Keratinocyte (primary cell): ENCODE data around the gene GNAS-AS1. TPM values are rescaled to one million over a fixed set of nuclear protein-coding genes. Genes with fewer than 3 reads are reported as not detected.

Source experiments
- DNase-seq: peaks from one replicate; pipeline ENCODE4 v3.0.0-alpha.2; 2011; ENCODE audit warnings: low read depth, missing footprints, low spot score
- FAIRE-seq: peaks from 2 replicates; lab custom pipeline; 2011; peaks lifted over from hg19 to GRCh38; lab: Jason Lieb, UNC
- H2AFZ ChIP-seq: 2 replicates; pipeline ENCODE4 v1.6.0; 2012; ENCODE audit warnings: low read length, control low read depth, inconsistent platforms; ENCODE audit not compliant: control insufficient read depth
- H3K27ac ChIP-seq: 2 replicates; pipeline ENCODE4 v1.5.1; 2011; ENCODE audit warnings: low read length; ENCODE audit not compliant: control insufficient read depth, insufficient read depth
- H3K27me3 ChIP-seq: 3 replicates; pipeline ENCODE4 v1.6.0; 2011; ENCODE audit warnings: low read length; ENCODE audit not compliant: control insufficient read depth, insufficient read depth; ENCODE audit errors: extremely low read depth
- H3K36me3 ChIP-seq, 2 experiments: 2 replicates in 1 of 2; 3 replicates in 1 of 2; pipeline ENCODE4 v1.5.1; 2011; ENCODE audit warnings: low read length in 2 of 2, mild to moderate bottlenecking in 1 of 2; ENCODE audit not compliant: control insufficient read depth in 2 of 2, insufficient read depth in 2 of 2; ENCODE audit errors: extremely low read depth in 1 of 2
- H3K4me1 ChIP-seq: 3 replicates; pipeline ENCODE4 v1.5.1; 2011; ENCODE audit warnings: low read length; ENCODE audit not compliant: control insufficient read depth, insufficient read depth; ENCODE audit errors: extremely low read depth
- H3K4me2 ChIP-seq: 3 replicates; pipeline ENCODE4 v1.6.0; 2011; ENCODE audit warnings: low read depth, low read length; ENCODE audit not compliant: control insufficient read depth, insufficient read depth; ENCODE audit errors: extremely low read depth
- H3K4me3 ChIP-seq, 3 experiments: fragments of 200-600 bp in 1 of 3; sonication (generic) in 1 of 3; 2 replicates in 2 of 3; 3 replicates in 1 of 3; pipeline ENCODE4 v1.5.1; 2011 to 2016; ENCODE audit warnings: low read length in 3 of 3, mild to moderate bottlenecking in 3 of 3, control low read depth in 2 of 3, inconsistent platforms in 1 of 3, low read depth in 1 of 3, mixed read lengths in 1 of 3, mixed run types in 1 of 3, moderate library complexity in 1 of 3; ENCODE audit not compliant: control insufficient read depth in 2 of 3, insufficient read depth in 2 of 3; ENCODE audit errors: extremely low read depth in 1 of 3
- H3K79me2 ChIP-seq: 2 replicates; pipeline ENCODE4 v1.6.0; 2012; ENCODE audit warnings: low read length; ENCODE audit not compliant: control insufficient read depth, insufficient read depth
- H3K9ac ChIP-seq: 3 replicates; pipeline ENCODE4 v1.6.0; 2011; ENCODE audit warnings: low read length; ENCODE audit not compliant: control insufficient read depth, insufficient read depth; ENCODE audit errors: extremely low read depth
- H3K9me1 ChIP-seq: 3 replicates; pipeline ENCODE4 v1.6.0; 2011; ENCODE audit warnings: low read length; ENCODE audit not compliant: control insufficient read depth, insufficient read depth; ENCODE audit errors: extremely low read depth
- H3K9me3 ChIP-seq: 2 replicates; pipeline ENCODE4 v1.5.1; 2012; ENCODE audit warnings: low read depth, low read length; ENCODE audit not compliant: control insufficient read depth
- H4K20me1 ChIP-seq: 3 replicates; pipeline ENCODE4 v1.6.0; 2011; ENCODE audit warnings: low read length; ENCODE audit not compliant: control insufficient read depth, insufficient read depth; ENCODE audit errors: extremely low read depth
- EZH2 ChIP-seq: IDR thresholded peaks from one replicate; pipeline ENCODE4 v1.6.1; 2012; ENCODE audit warnings: inconsistent platforms, mild to moderate bottlenecking, low read length, moderate library complexity
- dilution Hi-C: fragments of 300-500 bp; cut with MboI; formaldehyde crosslinking; loops from one replicate; pipeline ENCODE4 v1.7.0; 2020; ENCODE audit warnings: low sequenced_read_pairs; ENCODE audit not compliant: extremely low pct_ligation_motif_present
- polyA plus RNA-seq, 5 experiments: library from polyadenylated mRNA; depleted of rRNA in 3 of 5; stranded (reverse) in 3 of 5; stranded (forward) in 1 of 5; unstranded in 1 of 5; fragments of >200 nt; gene quantifications; 1 replicate in 1 of 5; 2 replicates in 3 of 5; 3 replicates in 1 of 5; pipeline versions ENCODE4 v1.2.1 to v1.2.3, GENCODE V29; 2011 to 2012; ENCODE audit warnings: missing spikeins in 2 of 5, low read depth in 1 of 5, low replicate concordance in 1 of 5
- TF ChIP-seq, protein P1 (sequence below), 3 experiments: IDR thresholded peaks in 1 of 3; conservative IDR thresholded peaks in 1 of 3; optimal IDR thresholded peaks in 1 of 3; 2 replicates in 2 of 3; 3 replicates in 1 of 3; pipeline versions ENCODE3 to v1.5.1; 2011; ENCODE audit warnings: low read length in 3 of 3, mild to moderate bottlenecking in 3 of 3, moderate library complexity in 2 of 3, control low read depth in 1 of 3, inconsistent platforms in 1 of 3; ENCODE audit not compliant: insufficient read depth in 2 of 3; ENCODE audit errors: extremely low read depth in 1 of 3

GNAS-AS1 gene
- polyA plus RNA-seq, 1 donor (not counting 4 experiments of a cell fraction or from before 2014, with no cell fraction given) = 0.31 TPM

DNA sequence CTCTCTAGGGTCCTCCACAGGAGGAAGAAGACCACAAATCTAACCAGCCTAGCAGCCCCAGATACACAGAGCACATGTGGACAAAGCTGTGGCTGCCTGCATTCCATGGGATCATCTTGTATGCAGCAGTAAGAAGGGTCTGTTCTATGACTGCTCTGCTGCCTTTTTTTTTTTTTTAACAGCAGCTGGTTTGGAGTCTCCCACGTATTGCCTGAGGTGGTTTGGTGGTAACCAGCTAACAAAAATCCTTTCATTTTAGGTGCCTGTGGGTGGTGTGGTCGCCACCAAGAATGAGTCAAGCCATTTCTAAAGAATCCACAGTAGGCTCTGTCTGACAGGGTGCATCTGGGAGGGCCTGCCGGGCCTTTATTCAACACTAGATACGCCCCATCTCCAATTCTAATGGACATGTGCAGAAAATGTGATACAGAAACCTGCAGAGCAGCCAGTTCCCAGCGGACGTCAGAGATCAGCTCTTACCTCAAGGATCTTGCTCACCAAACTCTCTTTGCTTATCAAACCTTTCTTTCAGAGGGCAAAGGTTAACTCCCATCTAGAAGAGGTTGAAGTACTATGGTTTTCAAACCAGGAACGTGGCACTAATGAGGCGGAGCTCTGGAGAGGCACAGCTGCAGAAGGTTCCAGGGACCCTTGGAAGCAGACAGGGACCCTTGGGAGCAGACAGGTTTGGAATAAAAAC is 32.0 kb downstream of the GNAS-AS1 start:
- Histone ChIP-seq H3K27me3 (peaks cover 24% of the 10 kb centered on the region), H3K27ac (no peak overlapping the region), H3K36me3 (no peaks in the 10 kb centered on the region), H3K4me2 (no peak overlapping the region), H3K79me2 (no peaks in the 10 kb centered on the region), H3K4me3 (no peak overlapping the region), H2AFZ (no peak overlapping the region), H3K9me3 (peaks cover 2% of the 10 kb centered on the region), H4K20me1 (no peaks in the 10 kb centered on the region), H3K9me1 (no peaks in the 10 kb centered on the region), H3K9ac (no peak overlapping the region), H3K4me1 (peaks cover 10% of the 10 kb centered on the region)
- no peak for FAIRE-seq
- dilution Hi-C loops = no loop called here
- TF ChIP-seq EZH2 = no peak
- TF ChIP-seq, protein P1, sequence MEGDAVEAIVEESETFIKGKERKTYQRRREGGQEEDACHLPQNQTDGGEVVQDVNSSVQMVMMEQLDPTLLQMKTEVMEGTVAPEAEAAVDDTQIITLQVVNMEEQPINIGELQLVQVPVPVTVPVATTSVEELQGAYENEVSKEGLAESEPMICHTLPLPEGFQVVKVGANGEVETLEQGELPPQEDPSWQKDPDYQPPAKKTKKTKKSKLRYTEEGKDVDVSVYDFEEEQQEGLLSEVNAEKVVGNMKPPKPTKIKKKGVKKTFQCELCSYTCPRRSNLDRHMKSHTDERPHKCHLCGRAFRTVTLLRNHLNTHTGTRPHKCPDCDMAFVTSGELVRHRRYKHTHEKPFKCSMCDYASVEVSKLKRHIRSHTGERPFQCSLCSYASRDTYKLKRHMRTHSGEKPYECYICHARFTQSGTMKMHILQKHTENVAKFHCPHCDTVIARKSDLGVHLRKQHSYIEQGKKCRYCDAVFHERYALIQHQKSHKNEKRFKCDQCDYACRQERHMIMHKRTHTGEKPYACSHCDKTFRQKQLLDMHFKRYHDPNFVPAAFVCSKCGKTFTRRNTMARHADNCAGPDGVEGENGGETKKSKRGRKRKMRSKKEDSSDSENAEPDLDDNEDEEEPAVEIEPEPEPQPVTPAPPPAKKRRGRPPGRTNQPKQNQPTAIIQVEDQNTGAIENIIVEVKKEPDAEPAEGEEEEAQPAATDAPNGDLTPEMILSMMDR (optimal IDR thresholded peaks at IDR 0.05 in 1 of 3, IDR thresholded peaks at IDR 0.05 in 1 of 3, conservative IDR thresholded peaks at IDR 0.05 in 1 of 3; ENCODE audit: extremely low read depth in 1 of 3, insufficient read depth in 2 of 3, low read length in 3 of 3) = no peak
- peak; percentile 96 for DNase-seq

DNA sequence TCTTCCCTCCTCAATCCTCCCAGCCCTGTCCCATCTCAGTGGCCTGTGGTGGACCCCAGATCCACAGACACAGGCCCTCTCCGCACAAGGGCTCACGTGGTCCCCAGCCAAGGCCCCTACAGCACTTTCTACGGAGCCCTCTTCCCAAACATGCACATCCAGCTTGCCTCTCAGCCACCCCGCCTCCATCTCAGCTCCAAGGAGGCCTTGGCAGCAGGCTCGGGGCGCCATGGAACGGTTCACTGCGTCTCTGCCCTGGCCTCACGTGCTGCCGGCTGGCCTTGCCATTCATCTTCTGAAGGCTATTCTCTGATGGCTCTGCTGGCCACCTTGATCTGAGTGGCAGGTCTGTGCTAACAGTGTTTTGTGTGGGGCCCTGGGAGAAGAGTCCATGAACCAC is 33.0 kb downstream of the GNAS-AS1 start:
- H4K20me1 ChIP-seq = no peaks in the 10 kb centered on the region
- H3K4me3 ChIP-seq = no peak overlapping the region
- no peaks in the 10 kb centered on the region for H3K79me2 ChIP-seq
- H3K9me1 ChIP-seq = no peaks in the 10 kb centered on the region
- H3K36me3 ChIP-seq = no peaks in the 10 kb centered on the region
- H3K9me3 ChIP-seq = peaks cover 2% of the 10 kb centered on the region
- dilution Hi-C loops = no loop called here
- peaks cover 20% of the 10 kb centered on the region for H3K27me3 ChIP-seq
- TF ChIP-seq, protein P1 (optimal IDR thresholded peaks at IDR 0.05 in 1 of 3, IDR thresholded peaks at IDR 0.05 in 1 of 3, conservative IDR thresholded peaks at IDR 0.05 in 1 of 3; ENCODE audit: extremely low read depth in 1 of 3, insufficient read depth in 2 of 3, low read length in 3 of 3) = no peak
- TF ChIP-seq EZH2 = no peak
- peaks cover 10% of the 10 kb centered on the region for H3K4me1 ChIP-seq
- FAIRE-seq (no peak), DNase-seq (no peak)
- H3K4me2 ChIP-seq = no peak overlapping the region
- no peak overlapping the region for H3K9ac ChIP-seq
- no peak overlapping the region for H3K27ac ChIP-seq
- H2AFZ ChIP-seq = no peak overlapping the region
